ENCODE data around the gene INO80B.

The INO80B gene

GRCh38 chr2:74496997-74497776 lies 42.3 kb downstream of the INO80B start:
- H3K4me3 ChIP-seq (ENCODE audit: low read depth, low read length): peak overlapping the region; percentile 45
- peaks cover 72% of the 10 kb centered on the region for H3K27me3 ChIP-seq (ENCODE audit: control insufficient read depth, insufficient read depth, low read length)
- no peak overlapping the region for H3K9ac ChIP-seq (ENCODE audit: low read depth, low read length)

GRCh38 chr2:74497777-74498499 lies 43.1 kb downstream of the INO80B start:
- H3K27me3 ChIP-seq (ENCODE audit: control insufficient read depth, insufficient read depth, low read length): peaks cover 80% of the 10 kb centered on the region
- H3K9me3 ChIP-seq (ENCODE audit: control insufficient read depth, insufficient read depth, low read length): no peaks in the 10 kb centered on the region
- no peaks in the 10 kb centered on the region for H3K4me1 ChIP-seq (ENCODE audit: control insufficient read depth, insufficient read depth, low read length)
- H3K36me3 ChIP-seq (ENCODE audit: control insufficient read depth, insufficient read depth, low read length): peaks cover 12% of the 10 kb centered on the region
- peak overlapping the region; percentile 45 for H3K4me3 ChIP-seq (ENCODE audit: low read depth, low read length)
- H3K9ac ChIP-seq (ENCODE audit: low read depth, low read length): no peak overlapping the region

More at GRCh38 chr2:74496997-74497776, 42.3 kb downstream of the INO80B start:
- Histone ChIP-seq H3K36me3 (ENCODE audit: control insufficient read depth, insufficient read depth, low read length) (peaks cover 15% of the 10 kb centered on the region), H3K9me3 (ENCODE audit: control insufficient read depth, insufficient read depth, low read length) (no peaks in the 10 kb centered on the region), H3K4me1 (ENCODE audit: control insufficient read depth, insufficient read depth, low read length) (no peaks in the 10 kb centered on the region)

GRCh38 chr2:74498500-74499266 lies 43.8 kb downstream of the INO80B start:
- Histone ChIP-seq H3K4me3 (ENCODE audit: low read depth, low read length) (peak overlapping the region; percentile 45), H3K9ac (ENCODE audit: low read depth, low read length) (no peak overlapping the region), H3K27me3 (ENCODE audit: control insufficient read depth, insufficient read depth, low read length) (peaks cover 87% of the 10 kb centered on the region), H3K36me3 (ENCODE audit: control insufficient read depth, insufficient read depth, low read length) (peaks cover 5% of the 10 kb centered on the region), H3K4me1 (ENCODE audit: control insufficient read depth, insufficient read depth, low read length) (no peaks in the 10 kb centered on the region), H3K9me3 (ENCODE audit: control insufficient read depth, insufficient read depth, low read length) (no peaks in the 10 kb centered on the region)

DNA sequence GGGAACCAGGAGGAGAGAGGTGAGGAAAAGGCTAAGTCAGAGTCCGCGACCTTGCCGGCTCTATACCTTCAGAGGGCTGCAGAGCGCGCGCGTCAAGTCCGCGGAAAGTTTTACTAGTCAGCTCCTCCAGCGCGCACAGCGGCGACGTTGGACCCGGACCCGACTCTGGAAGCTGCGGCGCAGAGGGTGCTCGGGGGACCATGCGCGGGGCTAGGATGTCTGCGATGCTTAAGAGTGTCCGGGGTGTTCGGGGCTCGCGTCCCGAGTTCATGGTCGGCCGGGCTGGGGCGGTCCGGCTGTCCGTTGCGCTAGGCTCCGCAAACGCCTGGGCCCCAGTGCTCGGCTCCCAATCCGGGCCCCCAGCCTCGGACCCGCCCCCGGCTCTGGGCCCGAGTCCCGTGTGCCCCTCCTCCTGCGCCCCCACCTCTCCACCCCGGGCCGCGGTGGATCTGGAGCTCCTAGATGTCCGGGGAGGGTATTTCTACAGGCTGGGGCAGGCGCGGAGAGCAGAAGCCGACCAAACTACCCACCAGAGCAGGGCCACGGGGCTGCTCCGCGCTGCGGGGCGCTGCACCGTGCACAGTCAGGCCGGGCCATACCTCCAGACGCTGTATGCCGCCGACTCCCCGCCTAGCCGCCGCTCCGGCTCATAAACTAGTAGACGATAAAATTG lies 44.5 kb downstream of the INO80B start, which contains the start of gene LBX2:
Gene LBX2 (minus strand): TSS at position 337 of the 673 bp plus-strand sequence. CDS start 66 bp downstream, at position 271.
- Histone ChIP-seq H3K9ac (ENCODE audit: low read depth, low read length) (no peak within 1 kb of the TSS), H3K4me1 (ENCODE audit: control insufficient read depth, insufficient read depth, low read length) (no peaks in the 10 kb centered on the region), H3K36me3 (ENCODE audit: control insufficient read depth, insufficient read depth, low read length) (no peaks in the 10 kb centered on the region), H3K4me3 (ENCODE audit: low read depth, low read length) (peak within 1 kb of the TSS; percentile 45), H3K27me3 (ENCODE audit: control insufficient read depth, insufficient read depth, low read length) (peaks cover 94% of the 10 kb centered on the region), H3K9me3 (ENCODE audit: control insufficient read depth, insufficient read depth, low read length) (no peaks in the 10 kb centered on the region)

DNA sequence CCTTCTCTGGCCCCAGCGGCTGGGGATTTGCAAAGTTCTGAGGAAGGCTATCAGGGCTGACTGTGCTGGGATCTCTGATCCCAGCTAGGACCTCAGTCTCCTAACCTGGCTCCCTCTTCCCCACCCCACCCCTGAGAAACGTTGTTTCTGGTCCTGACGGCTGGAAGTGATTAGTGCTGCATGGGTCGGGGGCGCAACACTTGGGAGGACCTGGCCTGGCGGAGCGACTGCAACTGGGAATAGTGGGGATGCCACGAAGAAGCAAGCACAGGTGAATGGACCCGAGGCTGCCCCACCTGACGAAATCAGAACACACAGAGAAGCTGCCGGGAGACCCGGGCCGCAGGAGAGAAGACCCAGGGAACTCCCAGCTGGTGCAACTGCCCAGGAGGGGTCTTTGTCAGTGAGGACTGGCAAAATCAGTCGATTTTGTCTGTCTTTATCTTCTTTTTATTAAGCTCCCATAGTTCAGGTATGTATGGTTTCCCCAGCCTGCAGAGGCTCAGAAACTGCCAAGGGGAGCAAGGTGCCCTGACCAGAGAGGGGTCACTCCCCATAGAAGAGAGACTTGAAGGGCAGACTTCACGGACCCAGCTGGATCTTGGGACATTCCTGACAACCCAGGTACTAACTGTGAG lies 45.2 kb downstream of the INO80B start:
- H3K36me3 ChIP-seq (ENCODE audit: control insufficient read depth, insufficient read depth, low read length): no peaks in the 10 kb centered on the region
- peak overlapping the region; percentile 41 for H3K4me3 ChIP-seq (ENCODE audit: low read depth, low read length)
- no peaks in the 10 kb centered on the region for H3K9me3 ChIP-seq (ENCODE audit: control insufficient read depth, insufficient read depth, low read length)
- H3K9ac ChIP-seq (ENCODE audit: low read depth, low read length): no peak overlapping the region
- H3K27me3 ChIP-seq (ENCODE audit: control insufficient read depth, insufficient read depth, low read length): peaks cover 100% of the 10 kb centered on the region
- no peaks in the 10 kb centered on the region for H3K4me1 ChIP-seq (ENCODE audit: control insufficient read depth, insufficient read depth, low read length)

DNA sequence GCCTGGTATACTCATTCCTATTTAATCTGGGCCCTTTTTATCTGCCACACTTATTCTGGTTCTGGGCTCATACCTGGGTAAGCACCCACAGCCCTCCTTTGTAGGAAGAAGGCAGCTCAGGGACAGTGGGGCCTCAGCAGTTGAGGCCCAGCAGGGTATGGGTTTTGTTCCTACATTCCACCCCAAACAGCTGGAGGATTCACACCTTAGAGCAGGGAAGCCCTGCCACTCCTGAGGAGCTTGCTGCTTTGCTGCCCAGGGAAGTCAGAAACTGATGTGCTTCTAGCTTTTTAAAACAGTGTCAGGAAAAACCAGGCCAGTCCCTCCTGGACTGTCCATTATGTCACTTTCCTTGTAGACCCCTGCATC lies 45.7 kb downstream of the INO80B start:
- peaks cover 100% of the 10 kb centered on the region for H3K27me3 ChIP-seq (ENCODE audit: control insufficient read depth, insufficient read depth, low read length)
- peak overlapping the region; percentile 41 for H3K4me3 ChIP-seq (ENCODE audit: low read depth, low read length)
- H3K9me3 ChIP-seq (ENCODE audit: control insufficient read depth, insufficient read depth, low read length): no peaks in the 10 kb centered on the region
- no peak overlapping the region for H3K9ac ChIP-seq (ENCODE audit: low read depth, low read length)
- no peaks in the 10 kb centered on the region for H3K4me1 ChIP-seq (ENCODE audit: control insufficient read depth, insufficient read depth, low read length)
- H3K36me3 ChIP-seq (ENCODE audit: control insufficient read depth, insufficient read depth, low read length): peaks cover 4% of the 10 kb centered on the region

- Histone ChIP-seq H3K9ac (ENCODE audit: low read depth, low read length) (no peak overlapping the region), H3K36me3 (ENCODE audit: control insufficient read depth, insufficient read depth, low read length) (peaks cover 4% of the 10 kb centered on the region), H3K27me3 (ENCODE audit: control insufficient read depth, insufficient read depth, low read length) (peaks cover 95% of the 10 kb centered on the region), H3K4me3 (ENCODE audit: low read depth, low read length) (peak overlapping the region; percentile 48), H3K9me3 (ENCODE audit: control insufficient read depth, insufficient read depth, low read length) (no peaks in the 10 kb centered on the region), H3K4me1 (ENCODE audit: control insufficient read depth, insufficient read depth, low read length) (peaks cover under 1% of the 10 kb centered on the region)
Observed at GRCh38 chr2:74501335-74502071, 46.6 kb downstream of the INO80B start.

- peak overlapping the region; percentile 48 for H3K4me3 ChIP-seq (ENCODE audit: low read depth, low read length)
- peaks cover 4% of the 10 kb centered on the region for H3K36me3 ChIP-seq (ENCODE audit: control insufficient read depth, insufficient read depth, low read length)
- H3K27me3 ChIP-seq (ENCODE audit: control insufficient read depth, insufficient read depth, low read length): peaks cover 91% of the 10 kb centered on the region
- H3K9me3 ChIP-seq (ENCODE audit: control insufficient read depth, insufficient read depth, low read length): no peaks in the 10 kb centered on the region
- no peak overlapping the region for H3K9ac ChIP-seq (ENCODE audit: low read depth, low read length)
- peaks cover 3% of the 10 kb centered on the region for H3K4me1 ChIP-seq (ENCODE audit: control insufficient read depth, insufficient read depth, low read length)
Observed at GRCh38 chr2:74502147-74502719, 47.3 kb downstream of the INO80B start.

- peaks cover 84% of the 10 kb centered on the region for H3K27me3 ChIP-seq (ENCODE audit: control insufficient read depth, insufficient read depth, low read length)
- peak overlapping the region; percentile 48 for H3K4me3 ChIP-seq (ENCODE audit: low read depth, low read length)
- peaks cover 3% of the 10 kb centered on the region for H3K4me1 ChIP-seq (ENCODE audit: control insufficient read depth, insufficient read depth, low read length)
- peaks cover 4% of the 10 kb centered on the region for H3K36me3 ChIP-seq (ENCODE audit: control insufficient read depth, insufficient read depth, low read length)
- no peaks in the 10 kb centered on the region for H3K9me3 ChIP-seq (ENCODE audit: control insufficient read depth, insufficient read depth, low read length)
- H3K9ac ChIP-seq (ENCODE audit: low read depth, low read length): peak overlapping the region; percentile 60
Observed at GRCh38 chr2:74502720-74503505, 48.0 kb downstream of the INO80B start.

Measured in iPS-15b (cell line).